KMS-11 (cell line): Measurements from ENCODE around the gene FAM241B.

ENCODE experiments used
- H2AFZ ChIP-seq: fragments of 200-600 bp; sonication (generic); 2 replicates; pipeline ENCODE4 v1.6.1; 2016; ENCODE audit warnings: antibody characterized with exemption, mixed run types, low read depth
- H3K27ac ChIP-seq: fragments of 200-600 bp; sonication (generic); 2 replicates; pipeline ENCODE4 v1.6.1; 2016; ENCODE audit warnings: mild to moderate bottlenecking, mixed run types
- H3K27me3 ChIP-seq: fragments of 200-600 bp; sonication (generic); 2 replicates; pipeline ENCODE4 v1.6.1; 2017; ENCODE audit warnings: mild to moderate bottlenecking, low read depth, mixed run types, moderate library complexity; ENCODE audit not compliant: insufficient read depth
- H3K36me3 ChIP-seq: fragments of 200-600 bp; sonication (generic); 2 replicates; pipeline ENCODE4 v1.6.1; 2017; ENCODE audit warnings: mild to moderate bottlenecking, mixed run types; ENCODE audit not compliant: insufficient read depth
- H3K4me1 ChIP-seq: fragments of 200-600 bp; sonication (generic); 2 replicates; pipeline ENCODE4 v1.6.1; 2016; ENCODE audit warnings: mild to moderate bottlenecking, low read depth, mixed run types; ENCODE audit not compliant: poor library complexity, severe bottlenecking
- H3K4me2 ChIP-seq: fragments of 200-600 bp; sonication (generic); 2 replicates; pipeline ENCODE4 v1.7.0; 2016; ENCODE audit warnings: mild to moderate bottlenecking, mixed run types
- H3K4me3 ChIP-seq: fragments of 200-600 bp; sonication (generic); IDR thresholded peaks from 2 replicates; pipeline ENCODE4 v1.6.1; 2017; ENCODE audit warnings: low read depth, low read length, mixed read lengths; ENCODE audit not compliant: insufficient read depth
- H3K79me2 ChIP-seq: fragments of 200-600 bp; sonication (generic); 2 replicates; pipeline ENCODE4 v1.6.1; 2016; ENCODE audit warnings: low read depth, mixed run types; ENCODE audit not compliant: insufficient read depth
- H3K9ac ChIP-seq: fragments of 200-600 bp; sonication (generic); 2 replicates; pipeline ENCODE4 v1.6.1; 2016; ENCODE audit warnings: mild to moderate bottlenecking, mixed run types
- H4K20me1 ChIP-seq: fragments of 200-600 bp; sonication (generic); 2 replicates; pipeline ENCODE4 v1.6.1; 2016; ENCODE audit warnings: mild to moderate bottlenecking, mixed run types; ENCODE audit not compliant: insufficient read depth
- TF ChIP-seq, protein P1 (sequence below): fragments of 200-600 bp; sonication (generic); conservative IDR thresholded peaks from 2 replicates; pipeline ENCODE4 v1.6.1; 2017; ENCODE audit warnings: low read depth, mild to moderate bottlenecking, antibody characterized with exemption, low read length, moderate library complexity, mixed read lengths

FAM241B gene, protein sequence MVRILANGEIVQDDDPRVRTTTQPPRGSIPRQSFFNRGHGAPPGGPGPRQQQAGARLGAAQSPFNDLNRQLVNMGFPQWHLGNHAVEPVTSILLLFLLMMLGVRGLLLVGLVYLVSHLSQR

GRCh38 chr10:69629897-69630650, at the start of gene FAM241B:
Gene FAM241B (plus strand): TSS chr10:69630247. CDS start chr10:69631744, 1,497 bp downstream.
- H4K20me1 ChIP-seq: no peaks in the 10 kb centered on the region
- peak within 1 kb of the TSS; percentile 62; the same call in 1 of the 2 replicates for H3K9ac ChIP-seq

GRCh38 chr10:69580435-69580834, 49.6 kb upstream of the FAM241B start:
- Histone ChIP-seq H3K27ac (no peak overlapping the region), H3K9ac (no peak overlapping the region), H3K4me3 (no peak overlapping the region), H3K36me3 (no peaks in the 10 kb centered on the region), H4K20me1 (no peaks in the 10 kb centered on the region), H3K4me2 (no peak overlapping the region), H3K4me1 (no peaks in the 10 kb centered on the region), H3K27me3 (peaks cover under 1% of the 10 kb centered on the region; the same call in 1 of the 2 replicates), H2AFZ (no peak overlapping the region), H3K79me2 (no peaks in the 10 kb centered on the region)
- TF ChIP-seq, protein P1, sequence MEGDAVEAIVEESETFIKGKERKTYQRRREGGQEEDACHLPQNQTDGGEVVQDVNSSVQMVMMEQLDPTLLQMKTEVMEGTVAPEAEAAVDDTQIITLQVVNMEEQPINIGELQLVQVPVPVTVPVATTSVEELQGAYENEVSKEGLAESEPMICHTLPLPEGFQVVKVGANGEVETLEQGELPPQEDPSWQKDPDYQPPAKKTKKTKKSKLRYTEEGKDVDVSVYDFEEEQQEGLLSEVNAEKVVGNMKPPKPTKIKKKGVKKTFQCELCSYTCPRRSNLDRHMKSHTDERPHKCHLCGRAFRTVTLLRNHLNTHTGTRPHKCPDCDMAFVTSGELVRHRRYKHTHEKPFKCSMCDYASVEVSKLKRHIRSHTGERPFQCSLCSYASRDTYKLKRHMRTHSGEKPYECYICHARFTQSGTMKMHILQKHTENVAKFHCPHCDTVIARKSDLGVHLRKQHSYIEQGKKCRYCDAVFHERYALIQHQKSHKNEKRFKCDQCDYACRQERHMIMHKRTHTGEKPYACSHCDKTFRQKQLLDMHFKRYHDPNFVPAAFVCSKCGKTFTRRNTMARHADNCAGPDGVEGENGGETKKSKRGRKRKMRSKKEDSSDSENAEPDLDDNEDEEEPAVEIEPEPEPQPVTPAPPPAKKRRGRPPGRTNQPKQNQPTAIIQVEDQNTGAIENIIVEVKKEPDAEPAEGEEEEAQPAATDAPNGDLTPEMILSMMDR: no peak

More at GRCh38 chr10:69629897-69630650, at the start of gene FAM241B:
- no peak within 1 kb of the TSS for H3K4me3 ChIP-seq
- no peaks in the 10 kb centered on the region for H3K27me3 ChIP-seq
- TF ChIP-seq, protein P1: peak; percentile 96
- peak within 1 kb of the TSS; percentile 76 for H2AFZ ChIP-seq
- peak within 1 kb of the TSS; percentile 78 for H3K4me2 ChIP-seq
- H3K4me1 ChIP-seq: no peaks in the 10 kb centered on the region
- H3K79me2 ChIP-seq: no peaks in the 10 kb centered on the region
- H3K36me3 ChIP-seq: no peaks in the 10 kb centered on the region
- no peak within 1 kb of the TSS for H3K27ac ChIP-seq

DNA sequence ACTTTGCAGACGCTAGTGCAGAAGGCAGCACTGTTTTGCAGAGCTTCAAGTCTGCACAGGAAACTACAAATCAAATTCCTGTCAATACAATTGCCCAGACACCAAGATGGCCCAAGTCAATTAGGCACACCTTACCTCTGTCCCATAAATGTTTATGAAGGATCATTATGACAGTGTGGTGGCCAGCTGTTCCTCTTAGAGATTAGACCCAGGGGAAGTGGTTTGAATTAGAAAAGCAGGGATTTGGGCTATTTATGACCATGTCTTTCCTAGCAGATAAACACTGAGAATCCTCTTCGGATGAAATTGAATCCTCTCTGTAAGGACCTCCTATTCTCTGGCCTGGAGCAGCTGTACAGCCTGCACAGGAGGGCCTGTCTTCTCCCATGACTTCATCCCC, 46.9 kb upstream of the FAM241B start:
- Histone ChIP-seq H3K4me1 (no peaks in the 10 kb centered on the region), H4K20me1 (no peaks in the 10 kb centered on the region), H2AFZ (no peak overlapping the region), H3K79me2 (no peaks in the 10 kb centered on the region), H3K9ac (no peak overlapping the region), H3K36me3 (no peaks in the 10 kb centered on the region), H3K27me3 (no peaks in the 10 kb centered on the region), H3K4me2 (no peak overlapping the region), H3K27ac (no peak overlapping the region), H3K4me3 (no peak overlapping the region)
- TF ChIP-seq, protein P1: no peak

DNA sequence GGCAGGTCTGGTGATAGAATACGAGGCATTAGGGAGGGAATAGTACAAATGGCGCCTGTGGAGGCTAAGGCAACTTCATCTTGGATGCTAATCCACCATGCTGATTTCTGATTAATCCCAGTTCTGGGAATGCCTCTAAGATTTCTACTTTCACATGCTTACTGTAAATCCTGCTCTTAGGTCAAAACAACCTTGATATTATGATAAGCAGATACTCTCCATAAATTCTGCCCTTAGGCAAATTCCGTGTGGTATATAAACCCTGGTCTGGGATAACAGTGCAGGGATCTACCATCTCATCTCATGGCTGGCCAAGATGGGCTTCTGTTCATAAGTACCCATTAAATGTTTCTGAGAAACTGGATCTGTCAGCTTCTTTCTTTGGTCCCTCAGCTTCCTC, 45.4 kb upstream of the FAM241B start:
- Histone ChIP-seq H3K9ac (no peak overlapping the region), H3K4me3 (no peak overlapping the region), H3K4me1 (no peaks in the 10 kb centered on the region), H3K79me2 (no peaks in the 10 kb centered on the region), H2AFZ (no peak overlapping the region), H3K27me3 (no peaks in the 10 kb centered on the region), H3K4me2 (no peak overlapping the region), H3K27ac (no peak overlapping the region), H4K20me1 (no peaks in the 10 kb centered on the region), H3K36me3 (no peaks in the 10 kb centered on the region)
- TF ChIP-seq, protein P1: no peak
